Measurements from ENCODE around the gene NTSR1. TPM values are rescaled to one million over a fixed set of nuclear protein-coding genes. Genes with fewer than 3 reads are reported as not detected.
A peak's percentile ranks its signal among the peaks of the same experiment; 100 is the strongest.

The NTSR1 gene
- total RNA-seq, 4 donors from 2014 or later = 0.06 to 0.09 TPM; not detected in 2

- intact Hi-C loops (cut with DNase I) = no loop called here
- Histone ChIP-seq H3K36me3 (no peaks in the 10 kb centered on the region), H3K27me3 (peaks cover 0 to 90% (median 0%) of the 10 kb centered on the region in 4 donors), H3K27ac (no peak overlapping the region), H3K9me3 (no peaks in the 10 kb centered on the region), H3K4me3 (no peak overlapping the region), H3K4me1 (peaks cover 3 to 47% (median 22%) of the 10 kb centered on the region in 3 donors)
- 84 to 88% methylated on average over 7 to 13 of the region's 23 CpGs for WGBS, 2 donors
- DNase-seq = no peak
- no peak for TF ChIP-seq CTCF (IDR thresholded peaks at IDR 0.05)
- TF ChIP-seq POLR2A (IDR thresholded peaks at IDR 0.05) = no peak
Measured at GRCh38 chr20:62772103-62772611, 63.5 kb downstream of the NTSR1 start.

- WGBS, 2 donors = 15 to 51% methylated on average over 3 to 4 of the region's 11 CpGs
- Histone ChIP-seq H3K27ac (peak overlapping the region in 1 of 4 donors; percentile 13), H3K4me1 (peaks cover 3 to 47% (median 22%) of the 10 kb centered on the region in 3 donors), H3K9me3 (no peaks in the 10 kb centered on the region), H3K27me3 (peaks cover 0 to 91% (median 0%) of the 10 kb centered on the region in 4 donors), H3K36me3 (no peaks in the 10 kb centered on the region), H3K4me3 (no peak overlapping the region)
- intact Hi-C loops (cut with DNase I) = no loop called here
- no peak for TF ChIP-seq CTCF (IDR thresholded peaks at IDR 0.05)
- no peak for TF ChIP-seq POLR2A (IDR thresholded peaks at IDR 0.05)
- DNase-seq = no peak
Measured at GRCh38 chr20:62772619-62772989, 64.0 kb downstream of the NTSR1 start.

- Histone ChIP-seq H3K27ac (peak overlapping the region in 1 of 4 donors; percentile 13), H3K36me3 (no peaks in the 10 kb centered on the region), H3K4me1 (peaks cover 3 to 47% (median 22%) of the 10 kb centered on the region in 3 donors), H3K27me3 (peaks cover 0 to 91% (median 0%) of the 10 kb centered on the region in 4 donors), H3K4me3 (no peak overlapping the region), H3K9me3 (no peaks in the 10 kb centered on the region)
- intact Hi-C loops (cut with DNase I) = no loop called here
- WGBS, 2 donors = 10 to 37% methylated on average over 13 to 17 of the region's 19 CpGs
- no peak for TF ChIP-seq POLR2A (IDR thresholded peaks at IDR 0.05)
- TF ChIP-seq CTCF (IDR thresholded peaks at IDR 0.05) = no peak
- no peak for DNase-seq
Measured at GRCh38 chr20:62772990-62773844, 64.6 kb downstream of the NTSR1 start.

- no peak for DNase-seq
- 38 to 63% methylated on average over 17 to 19 of the region's 29 CpGs for WGBS, 2 donors
- Histone ChIP-seq H3K36me3 (no peaks in the 10 kb centered on the region), H3K4me1 (peaks cover 3 to 40% (median 22%) of the 10 kb centered on the region in 3 donors), H3K27me3 (peaks cover 0 to 91% (median 0%) of the 10 kb centered on the region in 4 donors), H3K27ac (peak overlapping the region in 1 of 4 donors; percentile 10), H3K9me3 (no peaks in the 10 kb centered on the region), H3K4me3 (no peak overlapping the region)
- no peak for TF ChIP-seq CTCF (IDR thresholded peaks at IDR 0.05)
- no peak for TF ChIP-seq POLR2A (IDR thresholded peaks at IDR 0.05)
- intact Hi-C loops (cut with DNase I) = no loop called here
Measured at GRCh38 chr20:62773845-62774714, 65.4 kb downstream of the NTSR1 start.
